ENCODE data around the gene FGA. TPM values are rescaled to one million over a fixed set of nuclear protein-coding genes. Genes with fewer than 3 reads are reported as not detected.

FGA gene
- total RNA-seq (under 1 TPM in 2 of 4 donors, not detected in 2; 0.79 to 0.83 TPM), polyA plus RNA-seq (not detected)
- long read RNA-seq, donor 1: 0 reads
- long read RNA-seq, donor 2: 0 reads

DNA sequence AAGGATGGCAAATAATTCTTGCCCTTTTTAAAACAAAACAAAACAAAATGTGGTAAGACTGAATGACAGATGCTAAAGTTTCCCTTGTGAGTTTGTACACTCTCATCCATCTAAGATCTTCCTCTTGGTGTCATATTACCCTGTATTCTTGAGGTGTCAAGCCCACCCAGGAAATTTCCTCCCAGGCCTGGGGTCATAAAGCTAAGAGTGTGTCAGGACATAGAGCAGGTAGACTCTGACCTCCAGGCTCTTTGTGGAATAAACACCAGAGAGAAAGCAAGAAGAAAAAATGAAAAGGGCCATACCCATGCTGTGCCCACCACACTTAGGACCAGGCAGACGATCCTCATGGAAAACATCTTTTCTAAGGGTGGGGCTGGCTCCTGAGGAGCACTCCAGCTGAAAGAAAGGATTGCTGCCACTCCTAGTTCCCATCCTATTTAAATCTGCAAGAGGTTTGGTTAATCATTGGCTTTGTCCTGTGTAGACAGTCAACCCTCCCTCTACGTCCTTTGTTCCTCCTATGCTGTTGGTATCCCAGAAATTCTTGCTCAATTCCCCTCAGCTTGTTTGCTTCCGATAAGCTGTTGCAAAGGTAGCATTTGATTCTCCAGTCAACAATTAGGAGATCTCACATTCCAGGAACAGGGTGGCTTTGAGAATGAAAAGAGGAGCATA, at the start of gene FGA:
TSS of gene FGA (minus strand) at position 414 of the 678 bp plus-strand sequence. CDS start at position 359, 55 bp downstream.
- no peak for ATAC-seq
- WGBS, 3 donors: 66 to 67% (median 67%) methylated on average over 3 of the region's 3 CpGs
- intact Hi-C loops (cut with DNase I): no loop called here
- no peaks in the 10 kb centered on the region for H3K9me3 ChIP-seq
- H3K27ac ChIP-seq: no peak within 1 kb of the TSS
- no peak within 1 kb of the TSS for H3K4me3 ChIP-seq
- H3K27me3 ChIP-seq (ENCODE audit: insufficient read depth in 3 of 3, low read length in 2 of 3): no peaks in the 10 kb centered on the region
- TF ChIP-seq, protein P1, sequence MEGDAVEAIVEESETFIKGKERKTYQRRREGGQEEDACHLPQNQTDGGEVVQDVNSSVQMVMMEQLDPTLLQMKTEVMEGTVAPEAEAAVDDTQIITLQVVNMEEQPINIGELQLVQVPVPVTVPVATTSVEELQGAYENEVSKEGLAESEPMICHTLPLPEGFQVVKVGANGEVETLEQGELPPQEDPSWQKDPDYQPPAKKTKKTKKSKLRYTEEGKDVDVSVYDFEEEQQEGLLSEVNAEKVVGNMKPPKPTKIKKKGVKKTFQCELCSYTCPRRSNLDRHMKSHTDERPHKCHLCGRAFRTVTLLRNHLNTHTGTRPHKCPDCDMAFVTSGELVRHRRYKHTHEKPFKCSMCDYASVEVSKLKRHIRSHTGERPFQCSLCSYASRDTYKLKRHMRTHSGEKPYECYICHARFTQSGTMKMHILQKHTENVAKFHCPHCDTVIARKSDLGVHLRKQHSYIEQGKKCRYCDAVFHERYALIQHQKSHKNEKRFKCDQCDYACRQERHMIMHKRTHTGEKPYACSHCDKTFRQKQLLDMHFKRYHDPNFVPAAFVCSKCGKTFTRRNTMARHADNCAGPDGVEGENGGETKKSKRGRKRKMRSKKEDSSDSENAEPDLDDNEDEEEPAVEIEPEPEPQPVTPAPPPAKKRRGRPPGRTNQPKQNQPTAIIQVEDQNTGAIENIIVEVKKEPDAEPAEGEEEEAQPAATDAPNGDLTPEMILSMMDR (IDR thresholded peaks at IDR 0.05): no peak
- no peak for DNase-seq
- no peaks in the 10 kb centered on the region for H3K4me1 ChIP-seq
- H3K36me3 ChIP-seq (ENCODE audit: insufficient read depth in 1 of 2, low read depth in 1 of 2): no peaks in the 10 kb centered on the region

DNA sequence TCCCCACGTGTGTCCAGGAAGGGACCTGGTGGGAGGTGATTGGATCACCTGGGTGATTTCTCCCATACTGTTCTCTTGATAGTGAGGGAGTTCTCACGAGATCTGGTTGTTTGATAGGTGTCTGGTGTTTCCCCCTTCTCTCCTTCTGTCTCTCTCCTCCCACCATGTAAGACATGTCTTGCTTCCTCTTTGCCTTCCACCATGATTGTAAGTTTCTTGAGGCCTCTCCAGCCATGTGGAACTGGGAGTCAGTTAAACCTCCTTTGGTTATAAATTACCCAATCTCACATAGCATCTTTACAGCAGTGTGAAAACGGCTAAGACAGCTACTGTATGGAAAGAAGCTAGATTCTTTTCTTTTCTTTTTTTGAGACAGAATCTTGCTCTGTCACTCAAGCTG, 43.5 kb upstream of the FGA start:
- Histone ChIP-seq H3K36me3 (ENCODE audit: insufficient read depth in 1 of 2, low read depth in 1 of 2) (no peaks in the 10 kb centered on the region), H3K9me3 (no peaks in the 10 kb centered on the region), H3K27me3 (ENCODE audit: insufficient read depth in 3 of 3, low read length in 2 of 3) (peaks cover 0 to 7% (median 0%) of the 10 kb centered on the region in 3 donors), H3K27ac (no peak overlapping the region), H3K4me1 (no peaks in the 10 kb centered on the region), H3K4me3 (no peak overlapping the region)
- TF ChIP-seq, protein P1 (IDR thresholded peaks at IDR 0.05): no peak
- DNase-seq: no peak
- ATAC-seq: no peak
- intact Hi-C loops (cut with DNase I): loop anchor here in 1 of 2 donors (5.0 kb wide), 1 partner anchor 947 kb away; no protein-coding TSS in a partner anchor
- 54 to 68% (median 60%) methylated on average over 3 of the region's 3 CpGs for WGBS, 3 donors

DNA sequence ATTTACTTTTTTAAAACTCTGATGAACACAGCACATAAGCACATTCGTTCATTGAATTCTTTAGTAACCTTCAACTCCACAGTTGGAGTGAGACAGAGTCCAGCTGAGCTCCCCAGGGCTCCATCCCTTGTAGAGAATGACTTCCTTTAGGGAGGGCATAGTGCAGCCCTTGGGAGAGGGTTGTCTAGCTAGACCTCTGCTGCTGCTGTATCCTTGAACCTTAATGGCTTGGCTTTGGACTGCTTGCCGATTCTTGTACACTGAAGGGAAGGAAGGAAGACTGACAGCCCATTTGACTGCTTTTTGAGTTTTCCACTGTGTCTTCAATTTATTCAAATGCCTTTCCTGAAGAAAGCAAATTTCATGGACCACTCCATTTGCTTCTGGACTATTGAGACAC, 41.3 kb upstream of the FGA start:
- Histone ChIP-seq H3K27ac (no peak overlapping the region), H3K4me3 (no peak overlapping the region), H3K36me3 (ENCODE audit: insufficient read depth in 1 of 2, low read depth in 1 of 2) (no peaks in the 10 kb centered on the region), H3K9me3 (no peaks in the 10 kb centered on the region), H3K27me3 (ENCODE audit: insufficient read depth in 3 of 3, low read length in 2 of 3) (peaks cover 0 to 21% (median 0%) of the 10 kb centered on the region in 3 donors), H3K4me1 (peaks cover 2% of the 10 kb centered on the region)
- ATAC-seq (no peak), DNase-seq (no peak)
- TF ChIP-seq, protein P1 (IDR thresholded peaks at IDR 0.05): no peak
- 54 to 59% (median 55%) methylated on average over 2 of the region's 2 CpGs for WGBS, 3 donors
- intact Hi-C loops (cut with DNase I): loop anchor here in 1 of 2 donors (5.0 kb wide), 1 partner anchor 945 kb away; no protein-coding TSS in a partner anchor

GRCh38 chr4:154630324-154630723, 39.8 kb upstream of the FGA start:
- ATAC-seq (no peak), DNase-seq (no peak)
- TF ChIP-seq, protein P1 (IDR thresholded peaks at IDR 0.05): no peak
- Histone ChIP-seq H3K36me3 (ENCODE audit: insufficient read depth in 1 of 2, low read depth in 1 of 2) (no peaks in the 10 kb centered on the region), H3K27ac (no peak overlapping the region), H3K4me3 (no peak overlapping the region), H3K4me1 (peaks cover 4% of the 10 kb centered on the region), H3K27me3 (ENCODE audit: insufficient read depth in 3 of 3, low read length in 2 of 3) (peaks cover 0 to 27% (median 0%) of the 10 kb centered on the region in 3 donors), H3K9me3 (no peaks in the 10 kb centered on the region)
- intact Hi-C loops (cut with DNase I): loop anchor here in 1 of 2 donors (5.0 kb wide), 1 partner anchor 943 kb away; no protein-coding TSS in a partner anchor
